ENCODE data around the gene NR5A1. TPM values are rescaled to one million over a fixed set of nuclear protein-coding genes. Genes with fewer than 3 reads are reported as not detected.

The NR5A1 gene
- total and polyA plus RNA-seq, 2 of the 13 experiments (the other 11 are each of a cell fraction or from before 2014, with no cell fraction given), result 28.9 to 44.7 TPM

DNA sequence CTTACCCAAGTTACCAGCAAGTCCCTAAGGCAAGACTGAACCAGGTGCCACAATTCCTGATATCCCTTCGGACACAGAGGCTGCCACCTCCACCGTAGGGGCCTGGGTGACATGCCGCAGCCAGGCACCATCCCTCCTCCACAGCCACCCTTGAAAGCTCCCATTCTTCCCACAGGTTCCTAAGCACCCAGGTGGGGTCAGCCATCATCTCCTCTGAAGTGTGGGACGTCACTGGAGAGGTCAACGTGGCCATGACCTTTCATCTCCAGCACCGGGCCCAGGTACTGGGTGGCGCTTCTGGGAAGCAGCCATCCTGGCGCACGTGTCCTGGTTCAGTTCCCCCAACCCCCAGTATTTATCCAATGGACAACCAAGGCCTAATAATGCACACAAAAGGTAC lies 48.8 kb downstream of the NR5A1 start:
- Histone ChIP-seq H3K27ac (ENCODE audit: extremely low read length, insufficient read depth, low read length) (no peak overlapping the region), H3K9ac (ENCODE audit: insufficient read depth, low read depth, low read length) (no peak overlapping the region), H2AFZ (ENCODE audit: low read length) (no peak overlapping the region), H3K36me3 (replicated peaks in 1 of 2; ENCODE audit: control insufficient read depth in 1 of 2, insufficient read depth in 2 of 2, low read length in 2 of 2) (no peaks in the 10 kb centered on the region), H3K27me3 (ENCODE audit: control insufficient read depth in 1 of 2, insufficient read depth in 2 of 2, low read length in 2 of 2) (peaks cover 5% of the 10 kb centered on the region in 2 experiments; a peak in 3 of 5 replicates), H3K4me3 (replicated peaks in 1 of 3; ENCODE audit: insufficient read depth in 1 of 3, low read depth in 2 of 3, low read length in 3 of 3) (no peak overlapping the region), H4K20me1 (ENCODE audit: insufficient read depth, low read length) (no peaks in the 10 kb centered on the region), H3K9me3 (ENCODE audit: low read length) (no peaks in the 10 kb centered on the region), H3K4me1 (ENCODE audit: insufficient read depth, low read length) (no peaks in the 10 kb centered on the region), H3K4me2 (ENCODE audit: low read depth, low read length) (no peak overlapping the region), H3K79me2 (ENCODE audit: insufficient read depth, low read length) (no peaks in the 10 kb centered on the region)
- BruUV-seq (replicated peaks), result no TSS peak
- in situ Hi-C loops (cut with HindIII; ENCODE audit: extremely low pct_ligation_motif_present, low pct_unique_long_range_greater_than_20kb) (no loop called here), intact Hi-C loops (cut with micrococcal nuclease; ENCODE audit: unreplicated experiment) (no loop called here)
- ATAC-seq, result no peak
- WGBS (ENCODE audit: low lambda C conversion rate), result 55% methylated on average over 6 of the region's 9 CpGs
- ChIA-PET CTCF (ENCODE audit: low intra/inter-chr PET ratio, low total read pairs) (no interaction called here), POLR2A (no interaction called here)
- FAIRE-seq, result no peak
- DNase-seq (ENCODE audit: low spot score), result no peak
- no peak for TF ChIP-seq ARNTL (CRISPR knock-in tag; IDR thresholded peaks at IDR 0.05)
- TF ChIP-seq, protein P1, sequence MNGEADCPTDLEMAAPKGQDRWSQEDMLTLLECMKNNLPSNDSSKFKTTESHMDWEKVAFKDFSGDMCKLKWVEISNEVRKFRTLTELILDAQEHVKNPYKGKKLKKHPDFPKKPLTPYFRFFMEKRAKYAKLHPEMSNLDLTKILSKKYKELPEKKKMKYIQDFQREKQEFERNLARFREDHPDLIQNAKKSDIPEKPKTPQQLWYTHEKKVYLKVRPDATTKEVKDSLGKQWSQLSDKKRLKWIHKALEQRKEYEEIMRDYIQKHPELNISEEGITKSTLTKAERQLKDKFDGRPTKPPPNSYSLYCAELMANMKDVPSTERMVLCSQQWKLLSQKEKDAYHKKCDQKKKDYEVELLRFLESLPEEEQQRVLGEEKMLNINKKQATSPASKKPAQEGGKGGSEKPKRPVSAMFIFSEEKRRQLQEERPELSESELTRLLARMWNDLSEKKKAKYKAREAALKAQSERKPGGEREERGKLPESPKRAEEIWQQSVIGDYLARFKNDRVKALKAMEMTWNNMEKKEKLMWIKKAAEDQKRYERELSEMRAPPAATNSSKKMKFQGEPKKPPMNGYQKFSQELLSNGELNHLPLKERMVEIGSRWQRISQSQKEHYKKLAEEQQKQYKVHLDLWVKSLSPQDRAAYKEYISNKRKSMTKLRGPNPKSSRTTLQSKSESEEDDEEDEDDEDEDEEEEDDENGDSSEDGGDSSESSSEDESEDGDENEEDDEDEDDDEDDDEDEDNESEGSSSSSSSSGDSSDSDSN (CRISPR knock-in tag; IDR thresholded peaks at IDR 0.05), result no peak
- no peak for TF ChIP-seq ZNF564 (CRISPR knock-in tag; IDR thresholded peaks at IDR 0.05)
- no peak for TF ChIP-seq TBL1XR1 (IDR thresholded peaks at IDR 0.05; ENCODE audit: borderline replicate concordance, low read length, partially characterized antibody)
- no peak for TF ChIP-seq LCORL (IDR thresholded peaks at IDR 0.05)
- TF ChIP-seq LCORL (CRISPR knock-in tag; IDR thresholded peaks at IDR 0.05), result no peak
- TF ChIP-seq, protein P2, sequence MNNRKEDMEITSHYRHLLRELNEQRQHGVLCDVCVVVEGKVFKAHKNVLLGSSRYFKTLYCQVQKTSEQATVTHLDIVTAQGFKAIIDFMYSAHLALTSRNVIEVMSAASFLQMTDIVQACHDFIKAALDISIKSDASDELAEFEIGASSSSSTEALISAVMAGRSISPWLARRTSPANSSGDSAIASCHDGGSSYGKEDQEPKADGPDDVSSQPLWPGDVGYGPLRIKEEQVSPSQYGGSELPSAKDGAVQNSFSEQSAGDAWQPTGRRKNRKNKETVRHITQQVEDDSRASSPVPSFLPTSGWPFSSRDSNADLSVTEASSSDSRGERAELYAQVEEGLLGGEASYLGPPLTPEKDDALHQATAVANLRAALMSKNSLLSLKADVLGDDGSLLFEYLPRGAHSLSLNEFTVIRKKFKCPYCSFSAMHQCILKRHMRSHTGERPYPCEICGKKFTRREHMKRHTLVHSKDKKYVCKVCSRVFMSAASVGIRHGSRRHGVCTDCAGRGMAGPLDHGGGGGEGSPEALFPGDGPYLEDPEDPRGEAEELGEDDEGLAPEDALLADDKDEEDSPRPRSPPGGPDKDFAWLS (CRISPR knock-in tag; IDR thresholded peaks at IDR 0.05; ENCODE audit: borderline replicate concordance), result no peak
- TF ChIP-seq TCF12 (IDR thresholded peaks at IDR 0.05), result no peak
- no peak for TF ChIP-seq TCF12 (CRISPR knock-in tag; IDR thresholded peaks at IDR 0.05)
- TF ChIP-seq, protein P3, sequence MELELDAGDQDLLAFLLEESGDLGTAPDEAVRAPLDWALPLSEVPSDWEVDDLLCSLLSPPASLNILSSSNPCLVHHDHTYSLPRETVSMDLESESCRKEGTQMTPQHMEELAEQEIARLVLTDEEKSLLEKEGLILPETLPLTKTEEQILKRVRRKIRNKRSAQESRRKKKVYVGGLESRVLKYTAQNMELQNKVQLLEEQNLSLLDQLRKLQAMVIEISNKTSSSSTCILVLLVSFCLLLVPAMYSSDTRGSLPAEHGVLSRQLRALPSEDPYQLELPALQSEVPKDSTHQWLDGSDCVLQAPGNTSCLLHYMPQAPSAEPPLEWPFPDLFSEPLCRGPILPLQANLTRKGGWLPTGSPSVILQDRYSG (CRISPR knock-in tag; IDR thresholded peaks at IDR 0.05), result no peak
- TF ChIP-seq ZFAT (CRISPR knock-in tag; conservative IDR thresholded peaks at IDR 0.05), result no peak
- TF ChIP-seq, protein P4, sequence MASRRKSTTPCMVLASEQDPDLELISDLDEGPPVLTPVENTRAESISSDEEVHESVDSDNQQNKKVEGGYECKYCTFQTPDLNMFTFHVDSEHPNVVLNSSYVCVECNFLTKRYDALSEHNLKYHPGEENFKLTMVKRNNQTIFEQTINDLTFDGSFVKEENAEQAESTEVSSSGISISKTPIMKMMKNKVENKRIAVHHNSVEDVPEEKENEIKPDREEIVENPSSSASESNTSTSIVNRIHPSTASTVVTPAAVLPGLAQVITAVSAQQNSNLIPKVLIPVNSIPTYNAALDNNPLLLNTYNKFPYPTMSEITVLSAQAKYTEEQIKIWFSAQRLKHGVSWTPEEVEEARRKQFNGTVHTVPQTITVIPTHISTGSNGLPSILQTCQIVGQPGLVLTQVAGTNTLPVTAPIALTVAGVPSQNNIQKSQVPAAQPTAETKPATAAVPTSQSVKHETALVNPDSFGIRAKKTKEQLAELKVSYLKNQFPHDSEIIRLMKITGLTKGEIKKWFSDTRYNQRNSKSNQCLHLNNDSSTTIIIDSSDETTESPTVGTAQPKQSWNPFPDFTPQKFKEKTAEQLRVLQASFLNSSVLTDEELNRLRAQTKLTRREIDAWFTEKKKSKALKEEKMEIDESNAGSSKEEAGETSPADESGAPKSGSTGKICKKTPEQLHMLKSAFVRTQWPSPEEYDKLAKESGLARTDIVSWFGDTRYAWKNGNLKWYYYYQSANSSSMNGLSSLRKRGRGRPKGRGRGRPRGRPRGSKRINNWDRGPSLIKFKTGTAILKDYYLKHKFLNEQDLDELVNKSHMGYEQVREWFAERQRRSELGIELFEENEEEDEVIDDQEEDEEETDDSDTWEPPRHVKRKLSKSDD (CRISPR knock-in tag; IDR thresholded peaks at IDR 0.05; ENCODE audit: low read depth), result no peak
- no peak for TF ChIP-seq ZMYM3 (CRISPR knock-in tag; IDR thresholded peaks at IDR 0.05)
- no peak for TF ChIP-seq FOXA3 (CRISPR knock-in tag; IDR thresholded peaks at IDR 0.05)
- no peak for TF ChIP-seq MED1 (CRISPR knock-in tag; IDR thresholded peaks at IDR 0.05)
- TF ChIP-seq MAFK (conservative IDR thresholded peaks at IDR 0.05 in 1 of 2, IDR thresholded peaks at IDR 0.05 in 1 of 2; ENCODE audit: low read length in 2 of 2), result no peak
- TF ChIP-seq, protein P5, sequence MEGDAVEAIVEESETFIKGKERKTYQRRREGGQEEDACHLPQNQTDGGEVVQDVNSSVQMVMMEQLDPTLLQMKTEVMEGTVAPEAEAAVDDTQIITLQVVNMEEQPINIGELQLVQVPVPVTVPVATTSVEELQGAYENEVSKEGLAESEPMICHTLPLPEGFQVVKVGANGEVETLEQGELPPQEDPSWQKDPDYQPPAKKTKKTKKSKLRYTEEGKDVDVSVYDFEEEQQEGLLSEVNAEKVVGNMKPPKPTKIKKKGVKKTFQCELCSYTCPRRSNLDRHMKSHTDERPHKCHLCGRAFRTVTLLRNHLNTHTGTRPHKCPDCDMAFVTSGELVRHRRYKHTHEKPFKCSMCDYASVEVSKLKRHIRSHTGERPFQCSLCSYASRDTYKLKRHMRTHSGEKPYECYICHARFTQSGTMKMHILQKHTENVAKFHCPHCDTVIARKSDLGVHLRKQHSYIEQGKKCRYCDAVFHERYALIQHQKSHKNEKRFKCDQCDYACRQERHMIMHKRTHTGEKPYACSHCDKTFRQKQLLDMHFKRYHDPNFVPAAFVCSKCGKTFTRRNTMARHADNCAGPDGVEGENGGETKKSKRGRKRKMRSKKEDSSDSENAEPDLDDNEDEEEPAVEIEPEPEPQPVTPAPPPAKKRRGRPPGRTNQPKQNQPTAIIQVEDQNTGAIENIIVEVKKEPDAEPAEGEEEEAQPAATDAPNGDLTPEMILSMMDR (CRISPR knock-in tag; IDR thresholded peaks at IDR 0.05), result no peak
